Stimulated activated CD4-positive, alpha-beta T cell treated with anti-CD3 and anti-CD28 coated beads, Interleukin-4, amount 100 ng/mL, for 48 hours (primary cell): ENCODE data around the gene MACROD2.
"Not testable (repeated sequence)": the region's sequence is repeated elsewhere in the genome, so short reads cannot be mapped to it uniquely, and the experiment has no call there.

ENCODE experiments used
- DNase-seq, 2 donors: peaks; one replicate each; pipeline ENCODE4 v3.0.0-alpha.2; 2020; ENCODE audit warnings: low read depth in 2 of 2

Gene MACROD2

DNA sequence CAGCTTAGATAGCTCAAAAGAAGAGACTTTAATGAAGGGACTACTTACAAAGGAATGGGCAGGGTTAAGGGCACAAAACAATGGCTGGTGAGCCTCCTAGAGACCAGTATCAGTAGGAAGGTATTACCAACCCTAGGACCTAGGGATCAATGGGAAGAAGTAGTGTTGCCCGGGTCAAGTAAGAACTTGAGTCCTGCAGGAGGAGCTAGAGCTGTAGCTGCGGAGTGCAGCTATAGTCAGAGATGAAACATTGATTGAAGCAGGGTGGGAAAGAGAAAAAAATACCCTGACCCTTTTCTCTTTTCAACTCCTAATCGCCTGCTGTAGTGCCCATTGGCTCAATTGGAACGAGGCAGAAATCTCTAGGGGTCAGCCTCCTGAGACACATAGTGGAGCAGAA is 198.1 kb downstream of the MACROD2 start:
- DNase-seq: no peak

DNA sequence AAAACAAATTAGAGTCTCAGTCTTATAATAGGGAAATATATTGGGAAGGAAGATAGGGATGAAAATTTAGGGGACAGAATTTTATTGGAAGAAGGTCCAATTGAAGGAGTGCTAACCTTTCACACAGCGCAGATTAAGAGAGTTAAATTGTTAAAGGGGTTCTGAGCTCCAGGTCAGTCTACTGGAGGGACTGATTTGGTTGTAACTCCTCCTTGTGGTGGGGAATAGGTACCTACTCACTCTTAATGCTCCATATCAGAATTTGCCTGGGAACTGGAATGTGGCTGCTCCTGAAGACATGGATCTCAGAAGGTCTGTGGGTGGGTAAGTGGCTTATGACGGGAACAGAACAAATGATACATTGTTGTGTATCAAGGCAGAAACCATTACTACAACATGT is 198.6 kb downstream of the MACROD2 start:
- DNase-seq: no peak

- DNase-seq: no peak
These were observed 201.8 kb downstream of the MACROD2 start for GRCh38 chr20:14197097-14197496.

- DNase-seq: no peak
These were observed 203.1 kb downstream of the MACROD2 start for GRCh38 chr20:14198416-14198815.

GRCh38 chr20:14199111-14199510 is 203.8 kb downstream of the MACROD2 start:
- no peak for DNase-seq

- DNase-seq: no peak
These were observed 208.3 kb downstream of the MACROD2 start for GRCh38 chr20:14203657-14204056.

DNA sequence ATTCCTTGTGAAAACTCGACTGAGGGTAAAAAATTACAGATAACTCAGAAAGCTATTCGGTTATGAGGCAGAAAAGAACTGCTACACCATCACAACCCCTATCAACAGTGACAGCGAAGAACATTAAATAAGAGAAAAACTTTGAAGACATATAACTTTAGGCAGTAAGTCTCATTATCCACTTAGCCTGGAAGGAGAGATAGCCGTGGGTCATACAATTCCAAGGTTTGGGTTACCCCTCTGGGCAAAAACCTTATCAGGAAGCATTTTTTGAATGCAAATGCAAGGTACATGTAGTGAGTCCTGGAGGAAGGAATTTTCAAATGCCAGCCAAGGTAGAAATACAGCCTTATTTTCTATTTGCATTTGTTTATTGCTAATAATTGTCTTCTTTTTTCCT is 212.3 kb downstream of the MACROD2 start:
- DNase-seq: no peak

DNA sequence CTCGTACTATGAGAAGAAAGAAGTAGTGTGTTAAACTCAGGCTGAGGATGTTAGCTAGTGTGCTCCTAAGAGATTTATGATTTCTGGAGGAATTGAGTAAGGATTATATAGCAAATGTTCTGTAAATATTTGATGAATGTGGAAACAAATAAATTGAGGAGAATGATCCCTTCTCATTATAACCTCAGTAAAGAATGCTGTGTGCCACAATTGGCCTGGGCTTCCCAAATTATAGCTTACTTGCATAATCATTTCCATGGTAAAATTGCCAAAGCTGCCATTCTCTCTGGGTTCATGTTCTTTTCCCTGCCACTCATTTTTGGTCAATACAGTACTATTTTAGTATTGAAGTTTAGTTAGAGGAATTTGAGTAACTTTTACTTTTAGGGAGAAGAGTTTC is 213.6 kb downstream of the MACROD2 start:
- no peak for DNase-seq

DNA sequence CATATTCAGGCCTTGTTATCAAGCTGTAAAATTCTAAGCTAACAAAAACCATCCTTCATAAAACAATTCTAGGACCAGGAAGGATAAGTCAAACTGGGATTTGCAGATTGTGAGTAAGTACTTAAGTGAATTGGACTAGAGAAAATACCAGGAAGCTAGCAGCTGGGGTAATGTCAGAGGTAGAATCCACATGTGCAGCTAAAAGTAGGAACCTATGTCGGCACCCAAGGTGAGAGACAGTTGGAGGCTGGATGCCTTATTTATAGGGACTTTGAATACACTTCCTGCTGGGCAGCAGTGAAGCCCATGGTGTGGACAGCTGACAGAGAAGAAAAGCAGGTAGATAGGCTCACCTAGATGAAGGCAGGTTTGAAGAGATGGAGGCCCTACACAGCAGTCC is 214.8 kb downstream of the MACROD2 start:
- no peak for DNase-seq

DNA sequence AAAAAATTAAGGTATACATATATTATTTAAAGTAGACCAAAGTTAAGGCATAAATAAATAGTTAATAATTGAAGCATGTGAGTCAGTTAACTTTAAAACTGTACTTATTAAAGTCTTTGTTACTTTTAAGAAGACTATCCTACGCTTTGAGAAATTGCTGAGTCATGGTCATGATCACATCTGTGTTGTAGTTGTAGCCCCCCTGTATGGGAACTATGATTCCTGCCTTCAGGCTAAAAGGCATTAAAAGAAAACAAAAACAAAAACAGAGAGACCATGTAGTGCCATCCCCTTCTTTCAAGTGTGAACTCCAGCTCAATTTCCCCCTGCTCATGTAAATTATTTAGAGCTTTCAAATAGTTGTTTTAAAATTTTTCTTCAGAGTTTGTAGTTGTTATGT is 218.7 kb downstream of the MACROD2 start:
- no peak for DNase-seq

DNA sequence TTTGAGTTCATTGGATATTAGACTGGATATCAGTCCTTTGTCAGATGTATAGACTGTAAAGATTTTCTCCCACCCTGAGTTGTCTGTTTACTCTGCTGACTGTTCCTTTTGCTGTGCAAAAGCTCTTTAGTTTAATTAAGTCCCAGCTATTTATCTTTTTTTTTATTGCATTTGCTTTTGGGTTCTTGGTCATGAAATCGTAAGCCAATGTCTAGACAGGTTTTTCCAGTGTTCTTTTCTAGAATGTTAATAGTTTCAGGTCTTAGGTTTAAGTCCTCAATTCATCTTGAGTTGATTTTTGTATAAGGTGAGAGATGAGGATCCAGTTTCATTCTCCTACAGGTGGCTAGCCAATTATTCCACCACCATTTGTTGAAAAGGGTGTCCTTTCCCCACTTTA is 220.6 kb downstream of the MACROD2 start:
- not testable (repeated sequence) for DNase-seq

DNA sequence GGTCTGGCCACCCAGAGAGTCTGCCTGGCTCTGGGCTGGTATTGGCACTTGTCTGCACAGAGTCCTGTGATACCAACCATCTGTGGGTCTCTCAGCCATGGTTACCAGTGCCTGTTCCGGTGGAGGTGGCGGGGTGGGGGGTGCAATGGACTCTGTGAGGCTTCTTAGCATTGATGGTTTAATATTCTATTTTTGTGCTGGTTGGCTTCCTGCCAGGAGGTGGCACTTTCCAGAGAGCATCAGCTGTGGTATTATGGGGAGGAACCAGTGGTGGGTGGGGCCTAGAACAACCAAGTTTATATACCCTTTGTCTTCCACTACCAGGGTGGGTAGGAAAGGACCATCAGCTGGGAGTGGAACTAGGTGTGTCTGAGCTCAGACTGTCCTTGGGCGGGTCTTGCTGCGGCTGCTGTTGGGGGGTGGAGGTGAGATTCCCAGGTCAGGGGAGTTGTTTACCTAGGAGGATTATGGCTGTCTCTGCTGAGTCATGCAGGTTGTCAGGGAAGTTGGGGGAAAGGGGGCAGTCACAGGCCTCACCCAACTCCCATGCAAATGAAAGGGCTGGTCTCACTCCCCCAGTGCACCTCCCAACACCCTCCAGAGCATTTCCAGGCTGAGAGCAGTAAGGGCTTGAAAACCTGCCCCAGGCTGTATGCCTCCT is 224.6 kb downstream of the MACROD2 start:
- no peak for DNase-seq

GRCh38 chr20:14220986-14221385 is 225.7 kb downstream of the MACROD2 start:
- no peak for DNase-seq

DNA sequence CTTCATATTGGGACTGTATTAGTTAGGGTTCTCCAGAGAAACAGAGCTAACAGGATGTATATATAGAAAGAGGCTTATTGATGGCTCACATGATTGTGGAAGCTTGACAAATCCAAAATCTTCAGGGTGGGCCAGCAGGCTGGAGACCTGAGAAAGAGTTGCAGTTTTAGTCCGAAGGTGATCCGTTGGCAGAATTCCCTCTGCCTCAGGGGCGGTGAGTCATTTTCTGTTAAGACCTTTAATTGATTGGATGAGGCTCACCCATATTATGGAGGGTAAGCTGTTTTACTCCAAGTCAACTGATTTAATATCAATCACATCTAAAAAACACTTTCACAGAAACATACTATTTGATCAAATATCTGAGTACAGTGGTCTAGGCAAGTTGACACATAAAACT is 228.5 kb downstream of the MACROD2 start:
- no peak for DNase-seq

DNA sequence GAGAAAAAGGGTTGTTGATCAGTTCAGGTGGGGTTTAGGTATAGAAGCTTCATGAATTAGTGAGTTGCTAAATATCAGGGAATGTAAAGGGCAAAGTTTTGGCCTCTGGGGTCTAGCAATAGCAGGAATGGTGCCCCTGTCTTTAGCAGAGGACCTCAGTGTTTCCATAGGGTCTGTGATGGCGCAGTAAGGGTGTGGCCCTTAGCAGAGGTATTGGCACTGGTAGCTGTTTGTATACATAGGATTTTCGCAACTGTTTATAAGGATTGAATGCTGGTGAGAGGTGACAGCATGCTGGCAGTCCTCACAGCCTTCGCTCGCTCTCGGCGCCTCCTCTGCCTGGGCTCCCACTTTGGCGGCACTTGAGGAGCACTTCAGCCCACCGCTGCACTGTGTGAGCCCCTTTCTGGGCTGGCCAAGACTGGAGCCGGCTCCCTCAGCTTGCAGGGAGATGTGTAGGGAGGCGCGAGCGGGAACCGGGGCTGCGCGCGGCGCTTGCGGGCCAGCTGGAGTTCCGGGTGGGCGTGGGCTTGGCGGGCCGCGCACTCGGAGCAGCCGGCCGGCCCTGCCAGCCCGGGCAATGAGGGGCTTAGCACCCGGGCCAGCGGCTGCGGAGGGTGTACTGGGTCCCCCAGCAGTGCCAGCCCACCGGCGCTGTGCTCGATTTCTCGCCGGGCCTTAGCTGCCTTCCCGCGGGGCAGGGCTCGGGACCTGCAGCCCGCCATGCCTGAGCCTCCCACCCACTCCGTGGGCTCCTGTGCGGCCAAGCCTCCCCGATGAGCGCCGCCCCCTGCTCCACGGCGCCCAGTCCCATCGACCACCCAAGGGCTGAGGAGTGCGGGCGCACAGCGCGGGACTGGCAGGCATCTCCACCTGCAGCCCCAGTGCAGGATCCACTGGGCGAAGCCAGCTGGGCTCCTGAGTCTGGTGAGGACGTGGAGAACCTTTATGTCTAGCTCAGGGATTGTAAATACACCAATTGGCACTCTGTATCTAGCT is 231.0 kb downstream of the MACROD2 start:
- not testable (repeated sequence) for DNase-seq

DNA sequence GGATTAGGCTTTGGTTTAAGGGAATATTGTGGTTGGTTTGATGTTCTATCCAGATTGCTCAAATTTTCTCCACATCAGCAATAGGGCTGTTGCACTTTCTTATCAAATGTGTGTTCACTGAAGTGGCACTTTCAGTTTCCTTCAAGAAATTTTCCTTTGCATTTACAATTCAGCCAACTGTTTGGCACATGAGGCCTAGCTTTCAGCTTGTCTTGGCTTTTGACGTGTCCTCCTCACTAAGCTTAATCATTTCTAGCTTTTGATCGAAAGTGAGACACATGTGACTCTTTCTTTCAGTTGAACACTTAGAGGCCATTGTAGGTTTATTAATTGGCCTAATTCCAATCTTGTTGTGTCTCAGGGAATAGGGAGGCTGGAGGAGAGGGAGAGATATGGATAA is 237.3 kb downstream of the MACROD2 start:
- no peak for DNase-seq

GRCh38 chr20:14234666-14235295 is 239.5 kb downstream of the MACROD2 start:
- DNase-seq: no peak

DNA sequence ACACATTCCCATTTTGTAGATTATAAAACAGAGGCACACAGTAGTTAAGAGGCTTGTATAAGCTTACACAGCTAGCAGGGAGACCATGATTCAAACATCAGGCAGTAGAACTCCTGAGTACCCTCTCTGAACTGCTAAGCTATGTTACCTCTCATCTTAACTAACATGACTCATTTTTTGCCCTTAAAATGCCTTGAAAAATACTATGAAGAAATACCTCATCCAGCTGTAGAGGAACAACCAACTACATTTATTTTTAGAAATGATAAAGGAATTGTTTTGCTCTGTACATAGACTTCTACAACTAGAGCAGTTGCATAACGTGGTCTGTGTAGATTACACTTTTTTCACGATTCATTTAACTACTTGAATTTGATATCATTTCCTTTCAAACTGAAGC is 240.0 kb downstream of the MACROD2 start:
- DNase-seq: no peak

GRCh38 chr20:14245368-14245970 is 250.2 kb downstream of the MACROD2 start:
- DNase-seq: no peak

- no peak for DNase-seq
These were observed 264.4 kb downstream of the MACROD2 start for GRCh38 chr20:14259689-14260088.

DNA sequence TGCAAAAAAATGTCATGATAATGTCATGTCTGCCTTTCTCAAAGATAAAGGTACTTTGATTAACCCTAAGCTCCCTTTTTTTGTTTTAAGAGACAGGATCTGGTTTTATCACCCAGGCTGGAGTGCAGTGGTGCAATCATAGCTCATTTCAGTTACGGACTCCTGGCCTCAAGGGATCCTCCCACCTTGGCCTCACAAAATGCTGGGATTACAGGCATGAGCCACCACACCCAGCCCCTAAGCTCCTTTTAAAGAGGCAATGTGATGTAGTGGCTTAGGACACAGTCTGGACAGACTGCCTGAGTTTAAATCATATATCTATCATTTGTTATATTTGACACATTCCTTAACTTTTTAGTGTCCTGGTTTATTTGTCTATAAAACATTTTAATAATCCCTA is 265.1 kb downstream of the MACROD2 start:
- no peak for DNase-seq

DNA sequence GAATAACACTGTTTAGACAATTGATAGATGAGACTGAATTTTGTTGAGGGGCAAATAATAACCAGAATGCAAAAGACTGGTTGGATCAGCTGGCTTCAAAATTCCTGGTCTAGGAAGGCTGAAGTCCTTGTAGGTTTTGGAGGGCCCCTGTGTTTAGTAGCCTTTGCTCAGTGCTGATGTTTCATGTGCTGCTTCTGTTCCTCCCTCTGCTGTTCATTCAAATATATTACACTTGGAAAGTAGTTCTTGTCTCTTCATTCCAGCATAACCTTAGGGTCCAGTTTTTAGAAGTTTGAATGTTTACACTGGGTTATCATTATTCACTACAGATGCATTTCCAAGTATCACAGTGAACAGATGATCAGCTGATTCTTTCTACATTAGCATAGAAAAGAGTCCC is 269.6 kb downstream of the MACROD2 start:
- DNase-seq: no peak
